ENCODE data around the gene RHBG.

RHBG gene

GRCh38 chr1:156389311-156389710, 20.3 kb downstream of the RHBG start:
- TF ChIP-seq USF1 (IDR thresholded peaks at IDR 0.05) (no peak), CEBPB (IDR thresholded peaks at IDR 0.05) (no peak), RAD21 (IDR thresholded peaks at IDR 0.05; ENCODE audit: low read depth) (no peak), EP300 (IDR thresholded peaks at IDR 0.05; ENCODE audit: borderline replicate concordance) (no peak), CREB1 (IDR thresholded peaks at IDR 0.05; ENCODE audit: low read depth) (no peak), NFIC (IDR thresholded peaks at IDR 0.05) (no peak), TCF12 (IDR thresholded peaks at IDR 0.05; ENCODE audit: low read depth) (no peak), ZBTB7A (IDR thresholded peaks at IDR 0.05; ENCODE audit: low read depth) (no peak), TEAD4 (IDR thresholded peaks at IDR 0.05) (no peak), TAF1 (IDR thresholded peaks at IDR 0.05; ENCODE audit: low read depth) (no peak)

DNA sequence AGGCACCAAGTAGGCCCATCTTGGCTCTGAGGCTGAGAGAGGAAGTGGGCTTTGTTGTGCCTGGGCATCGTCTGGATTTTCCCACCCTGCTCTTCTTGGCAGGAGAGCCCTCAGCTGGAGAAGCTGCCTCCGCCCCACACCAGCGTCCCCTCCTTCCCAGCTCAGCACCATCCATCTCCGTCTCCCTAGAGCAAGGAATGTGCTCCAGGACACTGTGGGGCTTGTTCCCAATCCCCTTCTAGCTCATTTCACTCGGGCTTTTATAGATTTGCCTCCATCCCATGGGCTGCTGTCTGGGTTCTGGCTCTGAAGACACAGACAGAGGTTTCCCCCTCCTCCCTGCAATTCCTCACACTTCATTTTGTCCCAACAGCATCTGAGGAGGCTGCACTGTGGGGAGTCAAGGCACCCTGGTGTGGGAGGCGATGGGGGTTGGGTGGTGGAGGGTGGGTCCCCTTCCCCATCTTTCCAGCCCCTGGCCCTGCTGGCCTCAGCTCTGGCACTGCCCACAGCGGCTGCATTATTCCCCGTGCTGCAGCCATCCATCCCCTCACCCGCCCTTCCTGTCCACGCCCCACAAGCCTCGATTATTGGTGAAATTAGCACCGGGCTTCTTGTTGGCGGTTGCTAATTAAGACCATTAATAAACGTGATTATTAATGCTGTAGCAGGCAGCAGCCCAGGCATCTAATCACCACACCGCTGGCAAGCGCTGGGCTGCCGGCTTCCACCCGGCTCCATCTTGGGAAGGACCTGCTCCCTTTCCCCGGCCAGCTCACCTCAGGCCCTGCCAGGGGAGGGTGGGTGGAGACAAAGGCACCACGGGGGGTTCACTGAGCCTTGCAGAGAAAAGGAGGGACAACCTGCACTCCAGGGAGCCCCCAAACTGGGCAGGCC, 21.7 kb downstream of the RHBG start:
- TF ChIP-seq NFIC (IDR thresholded peaks at IDR 0.05) (no peak), RAD21 (IDR thresholded peaks at IDR 0.05; ENCODE audit: low read depth) (no peak), TEAD4 (IDR thresholded peaks at IDR 0.05) (no peak), USF1 (IDR thresholded peaks at IDR 0.05) (no peak), YY1 (IDR thresholded peaks at IDR 0.05; ENCODE audit: low read depth) (no peak), REST (IDR thresholded peaks at IDR 0.05; ENCODE audit: low read depth) (no peak), EGR1 (IDR thresholded peaks at IDR 0.05) (no peak), CEBPB (IDR thresholded peaks at IDR 0.05) (no peak), ZBTB7A (IDR thresholded peaks at IDR 0.05; ENCODE audit: low read depth) (no peak), CREB1 (IDR thresholded peaks at IDR 0.05; ENCODE audit: low read depth) (no peak), MAX (IDR thresholded peaks at IDR 0.05) (no peak), FOXM1 (IDR thresholded peaks at IDR 0.05; ENCODE audit: borderline replicate concordance, low read depth) (no peak), TCF12 (IDR thresholded peaks at IDR 0.05; ENCODE audit: low read depth) (no peak), TAF1 (IDR thresholded peaks at IDR 0.05; ENCODE audit: low read depth) (no peak), EP300 (IDR thresholded peaks at IDR 0.05; ENCODE audit: borderline replicate concordance) (no peak)

DNA sequence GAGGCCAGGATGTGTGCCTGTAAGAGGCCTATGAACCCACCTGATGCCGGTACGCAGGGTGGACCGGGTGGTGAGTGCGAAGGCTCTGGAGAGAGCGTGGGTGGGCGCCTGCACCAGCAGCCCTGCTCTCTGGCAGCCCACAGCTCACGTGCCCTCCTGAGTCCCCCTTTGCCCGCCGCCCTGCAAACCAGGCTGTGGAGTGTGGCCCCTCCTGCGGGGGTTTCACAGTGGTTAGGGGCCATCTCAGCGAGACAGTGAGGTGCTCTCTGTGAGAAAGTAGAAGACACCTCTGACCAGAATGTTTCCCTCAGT, 22.3 kb downstream of the RHBG start:
- no peak for TF ChIP-seq TAF1 (IDR thresholded peaks at IDR 0.05; ENCODE audit: low read depth)
- no peak for TF ChIP-seq CEBPB (IDR thresholded peaks at IDR 0.05)
- TF ChIP-seq TCF12 (IDR thresholded peaks at IDR 0.05; ENCODE audit: low read depth) = no peak
- no peak for TF ChIP-seq EP300 (IDR thresholded peaks at IDR 0.05; ENCODE audit: borderline replicate concordance)
- no peak for TF ChIP-seq EGR1 (IDR thresholded peaks at IDR 0.05)
- TF ChIP-seq RAD21 (IDR thresholded peaks at IDR 0.05; ENCODE audit: low read depth) = no peak
- no peak for TF ChIP-seq USF1 (IDR thresholded peaks at IDR 0.05)
- no peak for TF ChIP-seq CREB1 (IDR thresholded peaks at IDR 0.05; ENCODE audit: low read depth)
- no peak for TF ChIP-seq NFIC (IDR thresholded peaks at IDR 0.05)
- no peak for TF ChIP-seq MAX (IDR thresholded peaks at IDR 0.05)
- TF ChIP-seq ZBTB7A (IDR thresholded peaks at IDR 0.05; ENCODE audit: low read depth) = no peak
- no peak for TF ChIP-seq FOXM1 (IDR thresholded peaks at IDR 0.05; ENCODE audit: borderline replicate concordance, low read depth)
- no peak for TF ChIP-seq REST (IDR thresholded peaks at IDR 0.05; ENCODE audit: low read depth)
- no peak for TF ChIP-seq YY1 (IDR thresholded peaks at IDR 0.05; ENCODE audit: low read depth)

DNA sequence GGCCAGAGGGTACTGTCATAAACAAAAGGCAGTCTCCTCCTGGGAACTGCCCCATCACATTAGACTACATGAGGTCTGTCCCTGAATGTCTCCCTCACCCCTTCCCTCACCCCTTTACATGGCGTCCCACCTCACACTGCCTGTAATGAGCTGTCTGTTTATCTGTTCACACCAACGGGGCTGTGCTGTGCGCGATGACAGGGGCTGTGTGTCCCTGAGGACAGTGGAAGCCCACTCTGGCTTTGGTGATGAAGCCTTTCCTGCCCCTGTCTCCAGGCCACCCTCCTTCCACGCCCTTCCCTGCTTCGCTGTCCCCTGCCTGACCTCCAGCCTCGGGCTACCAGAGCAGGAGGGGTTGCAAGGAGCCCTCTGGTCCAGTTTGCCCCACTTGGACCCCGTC, 22.7 kb downstream of the RHBG start:
- TF ChIP-seq CREB1 (IDR thresholded peaks at IDR 0.05; ENCODE audit: low read depth) (no peak), FOXM1 (IDR thresholded peaks at IDR 0.05; ENCODE audit: borderline replicate concordance, low read depth) (no peak), RAD21 (IDR thresholded peaks at IDR 0.05; ENCODE audit: low read depth) (no peak), NFIC (IDR thresholded peaks at IDR 0.05) (no peak), TCF12 (IDR thresholded peaks at IDR 0.05; ENCODE audit: low read depth) (no peak)

DNA sequence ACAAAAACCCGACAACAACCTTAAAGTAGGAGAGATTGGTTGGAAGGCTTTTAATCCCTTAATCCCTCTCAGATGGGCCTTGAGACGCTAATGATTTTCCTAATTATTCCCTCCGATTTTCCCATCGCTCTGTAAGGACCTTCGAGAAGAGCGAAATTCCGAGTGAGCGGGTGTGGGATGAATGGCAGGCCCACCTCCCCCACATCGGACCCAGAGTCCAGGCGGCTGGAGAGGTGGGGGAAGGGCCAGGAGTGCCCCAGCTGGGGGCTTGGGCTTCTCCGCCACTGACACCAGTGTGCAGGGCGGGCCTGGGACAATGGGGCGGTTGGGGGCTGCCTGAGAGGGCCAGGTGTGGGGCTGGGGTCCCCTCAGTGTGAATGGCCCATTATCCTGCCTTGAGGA, 23.4 kb downstream of the RHBG start:
- TF ChIP-seq CREB1 (IDR thresholded peaks at IDR 0.05; ENCODE audit: low read depth) = no peak
- no peak for TF ChIP-seq USF1 (IDR thresholded peaks at IDR 0.05)
- TF ChIP-seq ZBTB7A (IDR thresholded peaks at IDR 0.05; ENCODE audit: low read depth) = no peak
- no peak for TF ChIP-seq MAX (IDR thresholded peaks at IDR 0.05)
- TF ChIP-seq TAF1 (IDR thresholded peaks at IDR 0.05; ENCODE audit: low read depth) = no peak
- TF ChIP-seq TCF12 (IDR thresholded peaks at IDR 0.05; ENCODE audit: low read depth) = no peak
- TF ChIP-seq EP300 (IDR thresholded peaks at IDR 0.05; ENCODE audit: borderline replicate concordance) = no peak
- no peak for TF ChIP-seq RAD21 (IDR thresholded peaks at IDR 0.05; ENCODE audit: low read depth)
- no peak for TF ChIP-seq CEBPB (IDR thresholded peaks at IDR 0.05)
- TF ChIP-seq EGR1 (IDR thresholded peaks at IDR 0.05) = no peak
- no peak for TF ChIP-seq REST (IDR thresholded peaks at IDR 0.05; ENCODE audit: low read depth)
- TF ChIP-seq TEAD4 (IDR thresholded peaks at IDR 0.05) = no peak
- no peak for TF ChIP-seq YY1 (IDR thresholded peaks at IDR 0.05; ENCODE audit: low read depth)
- no peak for TF ChIP-seq NFIC (IDR thresholded peaks at IDR 0.05)
- TF ChIP-seq FOXM1 (IDR thresholded peaks at IDR 0.05; ENCODE audit: borderline replicate concordance, low read depth) = no peak

Data from Ishikawa (cell line).